Ishikawa (cell line): Measurements from ENCODE around the gene RHOV.

Experiments used
- CREB1 ChIP-seq: IDR thresholded peaks from 2 replicates; pipeline ENCODE4 v1.6.1; 2012; ENCODE audit warnings: low read depth
- NFIC ChIP-seq: IDR thresholded peaks from 2 replicates; pipeline ENCODE4 v1.6.1; 2012
- RAD21 ChIP-seq: IDR thresholded peaks from 2 replicates; pipeline ENCODE4 v1.6.1; 2012; ENCODE audit warnings: low read depth
- REST ChIP-seq: IDR thresholded peaks from 2 replicates; pipeline ENCODE4 v1.6.1; 2012; ENCODE audit warnings: low read depth, mild to moderate bottlenecking
- TAF1 ChIP-seq: IDR thresholded peaks from 2 replicates; pipeline ENCODE4 v1.6.1; 2012; ENCODE audit warnings: low read depth, mild to moderate bottlenecking
- USF1 ChIP-seq: IDR thresholded peaks from 2 replicates; pipeline ENCODE4 v1.6.1; 2012
- ZBTB7A ChIP-seq: IDR thresholded peaks from 2 replicates; pipeline ENCODE4 v1.6.1; 2012; ENCODE audit warnings: low read depth

GRCh38 chr15:40909662-40910630, 35.9 kb upstream of the RHOV start:
- TF ChIP-seq TAF1 (no peak), ZBTB7A (no peak), CREB1 (no peak), RAD21 (no peak), NFIC (no peak), USF1 (no peak), REST (no peak)
